Calu3 (cell line): Measurements from ENCODE around the gene DMD. TPM values are rescaled to one million over a fixed set of nuclear protein-coding genes. Genes with fewer than 3 reads are reported as not detected.

Source experiments
- BruUV-seq: library from RNA; stranded (reverse); fragments of 400-500 nt; replicated peaks from 2 replicates; lab custom pipeline; 2021; lab: Mats Ljungman, UMichigan
- CTCF ChIA-PET: fragments of 300-600 bp; sonication (Branson Sonifier 250); formaldehyde crosslinking; loops from one replicate; lab custom pipeline; 2022; ENCODE audit warnings: antibody characterized with exemption; lab: Charles Lee
- DNase-seq: peaks from one replicate; pipeline ENCODE4 v3.0.0; 2022
- H3K27ac Mint-ChIP-seq: one replicate; pipeline ENCODE4 v1.8.0; 2022; ENCODE audit warnings: mixed read lengths; ENCODE audit not compliant: unreplicated experiment
- H3K27me3 Mint-ChIP-seq: one replicate; pipeline ENCODE4 v1.8.0; 2022; ENCODE audit warnings: mixed read lengths; ENCODE audit not compliant: unreplicated experiment
- H3K36me3 Mint-ChIP-seq: one replicate; pipeline ENCODE4 v1.8.0; 2022; ENCODE audit warnings: mild to moderate bottlenecking, moderate library complexity, mixed read lengths; ENCODE audit not compliant: insufficient read depth, unreplicated experiment
- H3K4me1 Mint-ChIP-seq: one replicate; pipeline ENCODE4 v1.8.0; 2022; ENCODE audit warnings: mild to moderate bottlenecking, low read depth, mixed read lengths; ENCODE audit not compliant: unreplicated experiment
- H3K4me3 Mint-ChIP-seq: one replicate; pipeline ENCODE4 v1.8.0; 2022; ENCODE audit warnings: mild to moderate bottlenecking, low read depth, moderate library complexity, mixed read lengths; ENCODE audit not compliant: unreplicated experiment
- H3K9me3 Mint-ChIP-seq: one replicate; pipeline ENCODE4 v1.8.0; 2022; ENCODE audit warnings: low read depth, mixed read lengths; ENCODE audit not compliant: unreplicated experiment
- CTCF ChIP-seq: fragments of 200-600 bp; IDR thresholded peaks from one replicate; pipeline ENCODE4 v1.8.0; 2022; ENCODE audit warnings: antibody characterized with exemption; ENCODE audit not compliant: unreplicated experiment
- intact Hi-C: fragments of 100-400 bp; cut with micrococcal nuclease; formaldehyde crosslinking; loops from one replicate; pipeline ENCODE4 v1.10.0; 2022; ENCODE audit not compliant: unreplicated experiment
- total RNA-seq: library from RNA; stranded (reverse); gene quantifications from 2 replicates; pipeline ENCODE4 v1.2.3, GENCODE V29; 2022

The DMD gene
- total RNA-seq, 1 experiment from 2014 or later = 11.6 TPM

- no TSS peak for BruUV-seq
- no peak overlapping the region for H3K4me3 Mint-ChIP-seq
- CTCF ChIA-PET = no interaction called here
- H3K36me3 Mint-ChIP-seq = no peaks in the 10 kb centered on the region
- no peaks in the 10 kb centered on the region for H3K4me1 Mint-ChIP-seq
- TF ChIP-seq CTCF = no peak
- intact Hi-C loops = no loop called here
- no peaks in the 10 kb centered on the region for H3K9me3 Mint-ChIP-seq
- no peak overlapping the region for H3K27ac Mint-ChIP-seq
- DNase-seq = no peak
- no peaks in the 10 kb centered on the region for H3K27me3 Mint-ChIP-seq
Observed at GRCh38 chrX:31147175-31147574, 2064.2 kb downstream of the DMD start.

- TF ChIP-seq CTCF = no peak
- Mint-ChIP-seq H3K36me3 (no peaks in the 10 kb centered on the region), H3K27ac (no peak overlapping the region), H3K4me3 (no peak overlapping the region), H3K27me3 (no peaks in the 10 kb centered on the region), H3K4me1 (no peaks in the 10 kb centered on the region), H3K9me3 (no peaks in the 10 kb centered on the region)
- CTCF ChIA-PET = no interaction called here
- no TSS peak for BruUV-seq
- intact Hi-C loops = no loop called here
- DNase-seq = no peak
Observed at GRCh38 chrX:31139961-31140360, 2071.4 kb downstream of the DMD start.

- DNase-seq = no peak
- intact Hi-C loops = no loop called here
- no peaks in the 10 kb centered on the region for H3K27me3 Mint-ChIP-seq
- H3K9me3 Mint-ChIP-seq = no peaks in the 10 kb centered on the region
- no peaks in the 10 kb centered on the region for H3K4me1 Mint-ChIP-seq
- no peak overlapping the region for H3K4me3 Mint-ChIP-seq
- BruUV-seq = no TSS peak
- TF ChIP-seq CTCF = no peak
- CTCF ChIA-PET = no interaction called here
- H3K36me3 Mint-ChIP-seq = no peaks in the 10 kb centered on the region
- no peak overlapping the region for H3K27ac Mint-ChIP-seq
Observed at GRCh38 chrX:31138124-31138523, 2073.2 kb downstream of the DMD start.

- DNase-seq = no peak
- no peaks in the 10 kb centered on the region for H3K9me3 Mint-ChIP-seq
- no peak overlapping the region for H3K27ac Mint-ChIP-seq
- H3K4me3 Mint-ChIP-seq = no peak overlapping the region
- CTCF ChIA-PET = no interaction called here
- no peaks in the 10 kb centered on the region for H3K36me3 Mint-ChIP-seq
- no peak for TF ChIP-seq CTCF
- intact Hi-C loops = no loop called here
- no TSS peak for BruUV-seq
- no peaks in the 10 kb centered on the region for H3K4me1 Mint-ChIP-seq
- no peaks in the 10 kb centered on the region for H3K27me3 Mint-ChIP-seq
Observed at GRCh38 chrX:31136144-31136611, 2075.2 kb downstream of the DMD start.
